Measurements from ENCODE around the gene MCOLN2.

MCOLN2 gene

DNA sequence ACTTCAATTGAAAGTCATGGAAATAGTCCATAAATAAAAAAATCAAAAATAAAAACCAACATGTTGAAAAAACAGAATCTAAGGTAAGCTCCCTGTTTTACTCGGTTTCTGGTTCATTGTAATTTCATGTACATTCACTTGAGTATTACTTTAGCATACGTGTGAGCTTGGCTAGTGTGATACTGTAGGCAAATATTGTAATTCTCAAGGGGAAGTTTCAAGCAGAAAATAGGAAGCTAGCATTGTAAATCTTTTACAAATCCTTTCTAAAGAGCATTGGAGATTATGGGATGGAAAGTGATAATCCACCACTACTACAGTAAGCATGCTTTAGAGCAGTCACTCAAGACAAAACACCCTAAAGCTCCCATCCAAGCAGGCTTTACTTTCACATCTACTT lies 100.6 kb downstream of the MCOLN2 start:
- no peak for DNase-seq (ENCODE audit: low read depth)

DNA sequence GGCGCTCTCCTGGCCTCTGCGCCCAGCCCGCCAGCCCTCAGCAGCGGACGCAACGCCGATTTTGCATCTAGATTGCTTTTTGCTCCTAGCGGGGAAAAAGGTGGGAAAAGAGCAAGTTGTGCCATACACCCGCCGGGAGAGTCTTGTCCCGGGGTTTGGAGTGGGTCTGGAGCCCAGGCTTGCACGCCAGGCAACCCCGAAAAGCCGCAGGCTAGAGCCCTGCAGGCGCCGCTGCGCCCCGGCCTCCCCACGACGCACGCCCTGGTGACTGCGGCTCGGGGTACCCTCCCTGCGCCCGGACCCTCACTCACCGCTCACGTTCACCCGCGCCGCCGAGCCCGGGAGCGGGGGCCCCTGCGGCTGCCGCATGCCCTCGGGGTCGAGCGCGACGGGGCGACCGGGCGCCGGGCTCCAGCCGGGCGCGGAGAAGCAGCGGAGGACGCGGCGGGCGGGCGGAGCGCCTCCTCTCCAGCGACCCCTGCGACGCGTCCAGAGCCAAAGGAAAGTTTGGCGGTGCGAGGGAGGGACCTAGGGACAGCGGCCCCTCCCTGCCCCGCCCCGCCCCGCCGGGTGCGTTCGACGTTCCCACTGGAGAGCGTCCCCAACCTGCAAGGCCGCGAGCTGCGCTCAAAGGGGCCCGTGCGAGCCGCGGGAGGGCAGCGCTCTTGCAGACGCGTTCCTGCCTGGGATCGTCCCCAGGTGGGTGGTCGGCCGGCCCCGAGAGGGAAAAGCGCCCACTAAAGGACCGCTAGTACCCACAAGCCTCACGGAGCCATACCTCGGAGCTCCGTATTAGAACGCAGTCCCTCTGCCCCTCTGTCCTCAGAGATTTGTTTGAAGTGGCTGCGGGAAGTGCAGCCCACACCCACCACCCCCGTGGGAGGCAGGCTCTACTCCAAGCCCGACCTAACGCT lies 104.0 kb downstream of the MCOLN2 start, which contains the start of gene LPAR3:
TSS of gene LPAR3 (minus strand) at position 502 of the 914 bp plus-strand sequence. CDS start 27,086 bp downstream, outside the sequence.
- DNase-seq (ENCODE audit: low read depth) = no peak

DNA sequence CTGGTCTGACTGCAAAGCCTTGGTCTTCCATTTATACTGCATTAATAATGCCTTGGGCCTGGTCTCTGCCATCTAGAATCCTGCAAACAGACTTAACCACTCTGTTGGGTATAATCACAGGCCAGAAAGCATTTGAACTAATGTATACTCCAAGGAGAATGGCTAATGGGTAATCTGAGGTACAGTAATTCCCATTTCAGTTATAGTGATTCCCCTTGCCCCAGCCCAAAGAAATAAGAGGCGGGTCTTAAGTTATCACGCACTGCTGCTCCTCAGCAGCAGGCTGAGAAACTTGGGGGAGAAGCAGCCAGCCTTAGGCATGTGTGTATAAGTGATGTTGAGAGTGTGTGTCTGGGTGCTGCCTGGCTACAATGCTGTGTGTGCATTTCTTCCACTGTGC lies 106.3 kb downstream of the MCOLN2 start:
- no peak for DNase-seq (ENCODE audit: low read depth)

DNA sequence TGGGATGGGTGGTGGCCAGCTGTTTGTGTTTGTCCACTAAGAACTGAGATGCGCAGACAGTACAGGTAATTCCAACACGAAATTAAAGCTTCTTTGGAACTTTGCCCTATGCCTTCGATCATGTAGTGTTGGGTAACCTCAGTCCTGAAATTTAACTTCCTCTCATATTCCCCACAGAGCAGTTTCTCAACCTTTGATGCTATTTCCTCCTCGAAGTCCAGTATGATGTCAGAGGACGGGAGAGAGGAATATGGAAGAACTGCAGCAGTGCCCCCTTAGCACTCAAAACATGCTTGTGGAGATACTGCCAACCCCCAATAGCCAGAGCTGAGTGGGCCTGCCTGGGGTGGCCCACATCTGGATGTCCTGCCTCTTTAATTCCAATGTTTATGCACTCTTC lies 107.5 kb downstream of the MCOLN2 start:
- no peak for DNase-seq (ENCODE audit: low read depth)

DNA sequence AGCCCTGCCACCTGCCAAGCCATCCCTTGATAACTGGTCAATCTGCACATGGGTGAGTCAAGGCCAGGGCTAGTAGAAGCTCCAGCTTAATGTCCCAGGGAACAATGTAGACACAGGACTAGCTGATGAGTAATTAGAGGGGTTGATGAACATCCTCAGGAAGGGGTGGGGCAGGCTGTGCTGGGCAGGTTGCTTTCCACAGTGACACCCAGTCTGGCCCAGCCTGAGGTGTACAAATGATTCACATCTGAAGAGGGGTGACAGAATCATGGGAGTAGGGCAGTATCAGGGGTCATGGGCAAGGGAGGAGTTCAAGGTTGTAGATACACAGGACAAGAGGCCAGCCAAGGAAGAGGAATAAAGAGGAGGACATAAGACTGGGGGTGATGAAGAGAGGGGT lies 108.2 kb downstream of the MCOLN2 start:
- DNase-seq (ENCODE audit: low read depth) = peak; percentile 26

DNA sequence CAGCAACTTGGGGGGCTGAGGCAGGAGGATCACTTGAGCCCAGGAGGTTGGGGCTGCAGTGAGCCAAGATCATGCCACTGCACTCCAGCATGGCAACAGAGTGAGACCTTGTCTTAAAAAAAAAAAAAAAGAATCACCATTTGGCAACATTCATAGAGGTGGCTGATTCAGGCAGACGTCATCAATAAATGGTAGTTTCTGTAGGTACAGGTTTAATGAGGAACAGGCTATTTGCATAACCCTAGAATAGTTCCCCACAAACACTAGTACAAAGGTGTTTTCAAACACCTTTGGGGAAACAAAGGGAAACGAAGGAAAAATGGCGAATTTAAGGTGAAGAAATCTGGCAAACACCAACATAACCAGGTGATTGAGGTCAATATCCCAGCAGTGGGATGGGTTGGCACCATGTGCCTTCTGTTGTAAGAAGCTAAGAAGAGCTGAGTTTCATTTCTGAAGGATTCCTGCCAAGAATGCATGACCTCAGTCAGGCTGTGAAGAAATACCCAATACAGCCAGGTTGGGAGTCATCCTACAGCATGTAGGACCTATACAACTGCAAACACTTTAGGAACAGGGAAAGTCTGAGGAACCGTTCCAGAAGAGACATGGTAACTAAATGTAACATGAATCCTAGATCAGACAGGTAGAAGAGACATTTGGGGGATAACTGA lies 109.5 kb downstream of the MCOLN2 start:
- no peak for DNase-seq (ENCODE audit: low read depth)

DNA sequence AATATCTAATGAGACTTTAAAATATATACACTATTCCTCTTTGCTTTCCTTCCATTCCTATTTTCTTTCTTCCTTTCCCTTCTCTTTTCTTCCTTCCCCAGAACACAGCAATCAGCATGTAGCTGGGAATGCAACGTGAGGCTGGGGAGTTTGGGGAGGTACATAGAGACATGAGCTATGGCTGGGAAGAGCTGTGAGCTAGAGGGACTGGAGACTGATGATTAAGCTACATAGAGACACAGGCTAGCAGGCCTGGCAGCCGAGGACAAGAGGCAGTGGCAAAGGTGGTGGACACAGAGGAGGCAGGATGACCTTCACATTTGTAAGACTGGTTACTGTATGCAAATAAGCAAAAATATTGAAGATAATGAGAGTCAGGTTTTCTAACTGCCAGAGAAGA lies 111.4 kb downstream of the MCOLN2 start:
- no peak for DNase-seq (ENCODE audit: low read depth)

DNA sequence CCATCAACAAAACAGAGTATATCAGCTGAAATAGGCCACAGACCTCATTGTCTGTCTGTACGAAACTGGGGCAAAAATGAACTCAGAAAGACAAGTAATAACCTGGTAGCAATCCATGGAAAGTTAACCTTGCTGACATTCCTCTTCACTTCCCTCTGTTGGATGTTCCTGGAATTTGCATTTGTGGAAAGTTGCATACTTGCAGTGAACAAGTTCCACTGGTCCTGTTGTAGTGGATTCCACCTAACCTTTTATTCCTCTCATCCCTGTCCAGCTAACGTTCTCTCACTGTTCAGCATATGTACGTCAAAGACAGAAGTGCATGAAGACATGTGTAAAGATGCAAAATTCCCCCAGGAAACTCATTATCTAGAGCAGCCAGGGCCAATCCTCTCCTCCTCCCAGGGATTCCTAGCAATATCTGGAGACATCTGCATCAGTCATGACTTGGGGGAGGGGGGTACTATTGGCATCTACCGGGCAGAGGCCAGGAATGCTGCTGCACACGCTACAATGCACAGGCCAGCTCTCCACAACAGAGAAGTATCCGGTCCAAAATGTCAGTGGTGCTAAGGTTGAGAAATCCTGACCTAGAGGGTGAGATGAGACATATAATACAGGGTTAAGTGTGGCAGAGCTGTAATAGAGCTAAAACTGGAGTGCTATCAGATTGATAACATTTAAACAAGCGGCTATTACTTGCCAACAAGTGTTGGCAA lies 112.1 kb downstream of the MCOLN2 start:
- no peak for DNase-seq (ENCODE audit: low read depth)

DNA sequence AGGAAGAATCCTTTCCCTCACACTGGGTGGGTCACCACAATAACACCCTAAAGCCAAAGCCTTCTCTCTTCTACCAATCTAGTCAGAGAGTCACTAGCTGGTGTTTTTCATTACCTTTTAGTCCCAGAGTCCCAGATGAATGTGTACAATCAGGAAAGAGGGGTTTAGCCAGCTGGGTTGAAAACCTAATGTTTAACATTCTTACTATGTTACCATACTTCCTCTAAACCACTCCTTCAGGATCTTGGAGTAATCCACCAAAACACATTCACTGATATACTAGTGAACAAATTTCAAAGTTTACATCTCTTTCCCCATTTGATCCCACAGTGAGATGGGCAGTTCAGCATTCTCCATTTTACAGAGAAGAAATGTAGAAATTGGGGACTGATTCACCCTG lies 113.6 kb downstream of the MCOLN2 start:
- no peak for DNase-seq (ENCODE audit: low read depth)

DNA sequence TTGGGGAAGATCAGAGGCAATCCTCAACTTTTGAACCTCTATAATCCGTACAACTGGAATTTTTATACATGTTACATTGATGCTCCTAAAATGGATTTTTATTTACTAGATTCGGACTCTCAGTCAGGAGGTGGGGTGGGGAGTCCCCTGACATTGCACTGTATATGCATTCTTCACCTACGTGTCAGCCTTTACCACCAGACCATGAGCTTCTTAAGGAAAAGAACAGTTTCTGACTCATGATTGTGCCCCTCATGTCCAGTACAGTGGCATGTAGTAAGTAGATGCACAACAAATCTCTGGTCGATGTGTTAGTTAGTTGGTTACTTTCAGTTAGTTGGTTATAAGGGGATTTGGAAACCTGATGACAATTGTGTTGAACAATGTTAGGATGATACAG lies 119.3 kb downstream of the MCOLN2 start:
- no peak for DNase-seq (ENCODE audit: low read depth)

DNA sequence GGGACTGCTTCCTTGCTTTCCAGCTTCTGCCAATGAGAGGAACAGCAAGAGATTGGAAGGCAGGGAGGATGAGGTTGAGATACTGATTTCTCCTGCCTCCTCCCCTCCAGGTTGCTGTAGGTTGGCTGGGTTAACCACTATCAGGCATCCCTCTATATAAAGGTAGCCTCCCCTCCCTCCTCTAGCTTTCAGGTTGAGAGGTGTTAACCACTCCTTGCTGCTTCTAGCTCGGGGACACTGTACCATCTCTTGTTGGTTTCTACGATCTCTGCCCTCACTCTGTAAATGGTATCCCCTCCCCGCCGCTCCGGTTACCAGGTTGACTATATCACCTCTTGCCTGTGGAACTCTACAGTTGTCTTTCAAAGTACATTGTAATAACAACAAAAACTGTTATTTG lies 120.6 kb downstream of the MCOLN2 start:
- no peak for DNase-seq (ENCODE audit: low read depth)
